Measurements from ENCODE around the gene ZNF346.

Gene ZNF346

GRCh38 chr5:177065491-177065890 is 43.0 kb downstream of the ZNF346 start:
- no peak overlapping the region for H3K4me3 ChIP-seq (ENCODE audit: low read length in 2 of 2)
- H3K9me3 ChIP-seq (ENCODE audit: control insufficient read depth in 2 of 2, low read length in 2 of 2) = no peaks in the 10 kb centered on the region
- peaks cover 29 to 37% of the 10 kb centered on the region in 2 donors for H3K36me3 ChIP-seq (ENCODE audit: control insufficient read depth in 2 of 2, insufficient read depth in 2 of 2, low read length in 2 of 2)
- H3K27me3 ChIP-seq (ENCODE audit: control insufficient read depth in 1 of 2, insufficient read depth in 2 of 2, low read length in 2 of 2) = no peaks in the 10 kb centered on the region
- no peaks in the 10 kb centered on the region for H3K4me1 ChIP-seq (ENCODE audit: control insufficient read depth, insufficient read depth, low read length)
- no peak overlapping the region for H3K27ac ChIP-seq (ENCODE audit: low read length)
- no peak overlapping the region for H3K9ac ChIP-seq (ENCODE audit: low read length in 2 of 2)

- Histone ChIP-seq H3K9me3 (ENCODE audit: control insufficient read depth in 2 of 2, low read length in 2 of 2) (no peaks in the 10 kb centered on the region), H3K4me1 (ENCODE audit: control insufficient read depth, insufficient read depth, low read length) (no peaks in the 10 kb centered on the region), H3K27ac (ENCODE audit: low read length) (no peak overlapping the region), H3K9ac (ENCODE audit: low read length in 2 of 2) (no peak overlapping the region), H3K36me3 (ENCODE audit: control insufficient read depth in 2 of 2, insufficient read depth in 2 of 2, low read length in 2 of 2) (peaks cover 31 to 37% of the 10 kb centered on the region in 2 donors), H3K4me3 (ENCODE audit: low read length in 2 of 2) (no peak overlapping the region), H3K27me3 (ENCODE audit: control insufficient read depth in 1 of 2, insufficient read depth in 2 of 2, low read length in 2 of 2) (no peaks in the 10 kb centered on the region)
Observed at GRCh38 chr5:177066224-177066623, 43.7 kb downstream of the ZNF346 start.

- peaks cover 25 to 28% of the 10 kb centered on the region in 2 donors for H3K36me3 ChIP-seq (ENCODE audit: control insufficient read depth in 2 of 2, insufficient read depth in 2 of 2, low read length in 2 of 2)
- H3K9me3 ChIP-seq (ENCODE audit: control insufficient read depth in 2 of 2, low read length in 2 of 2) = no peaks in the 10 kb centered on the region
- no peak overlapping the region for H3K4me3 ChIP-seq (ENCODE audit: low read length in 2 of 2)
- H3K27ac ChIP-seq (ENCODE audit: low read length) = no peak overlapping the region
- no peaks in the 10 kb centered on the region for H3K27me3 ChIP-seq (ENCODE audit: control insufficient read depth in 1 of 2, insufficient read depth in 2 of 2, low read length in 2 of 2)
- H3K9ac ChIP-seq (ENCODE audit: low read length in 2 of 2) = no peak overlapping the region
- no peaks in the 10 kb centered on the region for H3K4me1 ChIP-seq (ENCODE audit: control insufficient read depth, insufficient read depth, low read length)
Observed at GRCh38 chr5:177067503-177067902, 45.0 kb downstream of the ZNF346 start.

- Histone ChIP-seq H3K36me3 (ENCODE audit: control insufficient read depth in 2 of 2, insufficient read depth in 2 of 2, low read length in 2 of 2) (peaks cover 8 to 10% of the 10 kb centered on the region in 2 donors), H3K27ac (ENCODE audit: low read length) (no peak overlapping the region), H3K4me1 (ENCODE audit: control insufficient read depth, insufficient read depth, low read length) (no peaks in the 10 kb centered on the region), H3K9me3 (ENCODE audit: control insufficient read depth in 2 of 2, low read length in 2 of 2) (no peaks in the 10 kb centered on the region), H3K27me3 (ENCODE audit: control insufficient read depth in 1 of 2, insufficient read depth in 2 of 2, low read length in 2 of 2) (no peaks in the 10 kb centered on the region), H3K9ac (ENCODE audit: low read length in 2 of 2) (no peak overlapping the region), H3K4me3 (ENCODE audit: low read length in 2 of 2) (no peak overlapping the region)
Observed at GRCh38 chr5:177070536-177071191, 48.2 kb downstream of the ZNF346 start.

- H3K9me3 ChIP-seq (ENCODE audit: control insufficient read depth in 2 of 2, low read length in 2 of 2) = no peaks in the 10 kb centered on the region
- no peak overlapping the region for H3K4me3 ChIP-seq (ENCODE audit: low read length in 2 of 2)
- no peak overlapping the region for H3K27ac ChIP-seq (ENCODE audit: low read length)
- no peaks in the 10 kb centered on the region for H3K27me3 ChIP-seq (ENCODE audit: control insufficient read depth in 1 of 2, insufficient read depth in 2 of 2, low read length in 2 of 2)
- no peak overlapping the region for H3K9ac ChIP-seq (ENCODE audit: low read length in 2 of 2)
- H3K36me3 ChIP-seq (ENCODE audit: control insufficient read depth in 2 of 2, insufficient read depth in 2 of 2, low read length in 2 of 2) = peaks cover 7 to 8% of the 10 kb centered on the region in 2 donors
- H3K4me1 ChIP-seq (ENCODE audit: control insufficient read depth, insufficient read depth, low read length) = no peaks in the 10 kb centered on the region
Observed at GRCh38 chr5:177071666-177072385, 49.3 kb downstream of the ZNF346 start.

- Histone ChIP-seq H3K27ac (ENCODE audit: low read length) (no peak overlapping the region), H3K9ac (ENCODE audit: low read length in 2 of 2) (no peak overlapping the region), H3K36me3 (ENCODE audit: control insufficient read depth in 2 of 2, insufficient read depth in 2 of 2, low read length in 2 of 2) (peaks cover 2 to 4% of the 10 kb centered on the region in 2 donors), H3K9me3 (ENCODE audit: control insufficient read depth in 2 of 2, low read length in 2 of 2) (no peaks in the 10 kb centered on the region), H3K27me3 (ENCODE audit: control insufficient read depth in 1 of 2, insufficient read depth in 2 of 2, low read length in 2 of 2) (no peaks in the 10 kb centered on the region), H3K4me3 (ENCODE audit: low read length in 2 of 2) (no peak overlapping the region), H3K4me1 (ENCODE audit: control insufficient read depth, insufficient read depth, low read length) (no peaks in the 10 kb centered on the region)
Observed at GRCh38 chr5:177077335-177077734, 54.8 kb downstream of the ZNF346 start.

GRCh38 chr5:177079606-177080005 is 57.1 kb downstream of the ZNF346 start:
- Histone ChIP-seq H3K4me3 (ENCODE audit: low read length in 2 of 2) (no peak overlapping the region), H3K36me3 (ENCODE audit: control insufficient read depth in 2 of 2, insufficient read depth in 2 of 2, low read length in 2 of 2) (peaks cover 0 to 4% of the 10 kb centered on the region in 2 donors), H3K9me3 (ENCODE audit: control insufficient read depth in 2 of 2, low read length in 2 of 2) (no peaks in the 10 kb centered on the region), H3K4me1 (ENCODE audit: control insufficient read depth, insufficient read depth, low read length) (no peaks in the 10 kb centered on the region), H3K9ac (ENCODE audit: low read length in 2 of 2) (no peak overlapping the region), H3K27me3 (ENCODE audit: control insufficient read depth in 1 of 2, insufficient read depth in 2 of 2, low read length in 2 of 2) (peaks cover 0 to 2% of the 10 kb centered on the region in 2 donors), H3K27ac (ENCODE audit: low read length) (no peak overlapping the region)

GRCh38 chr5:177080265-177080664 is 57.8 kb downstream of the ZNF346 start:
- Histone ChIP-seq H3K27me3 (ENCODE audit: control insufficient read depth in 1 of 2, insufficient read depth in 2 of 2, low read length in 2 of 2) (peaks cover 0 to 4% of the 10 kb centered on the region in 2 donors), H3K27ac (ENCODE audit: low read length) (no peak overlapping the region), H3K36me3 (ENCODE audit: control insufficient read depth in 2 of 2, insufficient read depth in 2 of 2, low read length in 2 of 2) (peaks cover 0 to 4% of the 10 kb centered on the region in 2 donors), H3K9ac (ENCODE audit: low read length in 2 of 2) (no peak overlapping the region), H3K4me1 (ENCODE audit: control insufficient read depth, insufficient read depth, low read length) (no peaks in the 10 kb centered on the region), H3K4me3 (ENCODE audit: low read length in 2 of 2) (no peak overlapping the region), H3K9me3 (ENCODE audit: control insufficient read depth in 2 of 2, low read length in 2 of 2) (no peaks in the 10 kb centered on the region)

- Histone ChIP-seq H3K4me1 (ENCODE audit: control insufficient read depth, insufficient read depth, low read length) (peaks cover 2% of the 10 kb centered on the region), H3K9ac (ENCODE audit: low read length in 2 of 2) (no peak overlapping the region), H3K36me3 (ENCODE audit: control insufficient read depth in 2 of 2, insufficient read depth in 2 of 2, low read length in 2 of 2) (no peaks in the 10 kb centered on the region), H3K27me3 (ENCODE audit: control insufficient read depth in 1 of 2, insufficient read depth in 2 of 2, low read length in 2 of 2) (peaks cover 1 to 6% of the 10 kb centered on the region in 2 donors), H3K9me3 (ENCODE audit: control insufficient read depth in 2 of 2, low read length in 2 of 2) (no peaks in the 10 kb centered on the region), H3K4me3 (ENCODE audit: low read length in 2 of 2) (no peak overlapping the region), H3K27ac (ENCODE audit: low read length) (no peak overlapping the region)
Observed at GRCh38 chr5:177081859-177082258, 59.4 kb downstream of the ZNF346 start.

GRCh38 chr5:177083357-177083756 is 60.9 kb downstream of the ZNF346 start:
- Histone ChIP-seq H3K9me3 (ENCODE audit: control insufficient read depth in 2 of 2, low read length in 2 of 2) (no peaks in the 10 kb centered on the region), H3K4me1 (ENCODE audit: control insufficient read depth, insufficient read depth, low read length) (peaks cover 8% of the 10 kb centered on the region), H3K9ac (ENCODE audit: low read length in 2 of 2) (no peak overlapping the region), H3K4me3 (ENCODE audit: low read length in 2 of 2) (no peak overlapping the region), H3K36me3 (ENCODE audit: control insufficient read depth in 2 of 2, insufficient read depth in 2 of 2, low read length in 2 of 2) (no peaks in the 10 kb centered on the region), H3K27me3 (ENCODE audit: control insufficient read depth in 1 of 2, insufficient read depth in 2 of 2, low read length in 2 of 2) (peaks cover 10 to 12% of the 10 kb centered on the region in 2 donors), H3K27ac (ENCODE audit: low read length) (no peak overlapping the region)

GRCh38 chr5:177084175-177084574 is 61.7 kb downstream of the ZNF346 start:
- Histone ChIP-seq H3K9ac (ENCODE audit: low read length in 2 of 2) (no peak overlapping the region), H3K36me3 (ENCODE audit: control insufficient read depth in 2 of 2, insufficient read depth in 2 of 2, low read length in 2 of 2) (no peaks in the 10 kb centered on the region), H3K9me3 (ENCODE audit: control insufficient read depth in 2 of 2, low read length in 2 of 2) (no peaks in the 10 kb centered on the region), H3K27me3 (ENCODE audit: control insufficient read depth in 1 of 2, insufficient read depth in 2 of 2, low read length in 2 of 2) (peaks cover 13 to 17% of the 10 kb centered on the region in 2 donors), H3K4me3 (ENCODE audit: low read length in 2 of 2) (no peak overlapping the region), H3K27ac (ENCODE audit: low read length) (no peak overlapping the region), H3K4me1 (ENCODE audit: control insufficient read depth, insufficient read depth, low read length) (peaks cover 8% of the 10 kb centered on the region)

Data from stomach smooth muscle (tissue), 2 donors.